MV-4-11 (cell line): ENCODE results near the gene NKAIN1.
"Not testable (repeated sequence)": the region's sequence is repeated elsewhere in the genome, so short reads cannot be mapped to it uniquely, and the experiment has no call there.

Experiments used
- DNase-seq: peaks from one replicate; lab custom pipeline; 2025; lab: John Stamatoyannopoulos, UW

Gene NKAIN1

DNA sequence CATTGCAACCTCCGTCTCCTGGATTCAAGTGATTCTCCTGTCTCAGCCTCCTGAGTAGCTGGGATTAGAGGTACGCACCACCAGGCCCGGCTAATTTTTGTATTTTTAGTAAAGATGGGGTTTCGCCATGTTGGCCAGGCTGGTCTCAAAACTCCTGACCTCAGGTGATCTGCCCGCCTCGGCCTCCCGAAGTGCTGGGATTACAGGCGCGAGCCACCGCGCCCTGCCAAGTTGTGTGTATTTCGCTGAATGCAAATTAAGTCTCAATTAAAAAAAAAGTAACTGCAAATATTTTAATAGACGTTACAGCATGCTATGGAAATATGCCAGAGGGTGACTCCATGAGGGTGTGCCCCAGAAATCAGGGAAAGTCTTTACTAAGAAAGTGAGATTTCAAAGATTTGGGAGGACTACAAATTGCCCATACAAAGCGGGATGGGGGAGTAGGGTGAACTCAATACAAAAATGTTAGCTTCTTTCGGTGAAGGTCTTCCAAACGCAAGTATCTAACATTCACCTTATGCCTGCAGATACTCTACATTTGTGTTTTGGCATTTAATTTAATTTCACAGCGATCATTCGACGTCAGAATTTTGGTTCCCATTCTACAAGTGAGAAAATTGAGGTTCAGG, 85.6 kb downstream of the NKAIN1 start:
- no peak for DNase-seq

DNA sequence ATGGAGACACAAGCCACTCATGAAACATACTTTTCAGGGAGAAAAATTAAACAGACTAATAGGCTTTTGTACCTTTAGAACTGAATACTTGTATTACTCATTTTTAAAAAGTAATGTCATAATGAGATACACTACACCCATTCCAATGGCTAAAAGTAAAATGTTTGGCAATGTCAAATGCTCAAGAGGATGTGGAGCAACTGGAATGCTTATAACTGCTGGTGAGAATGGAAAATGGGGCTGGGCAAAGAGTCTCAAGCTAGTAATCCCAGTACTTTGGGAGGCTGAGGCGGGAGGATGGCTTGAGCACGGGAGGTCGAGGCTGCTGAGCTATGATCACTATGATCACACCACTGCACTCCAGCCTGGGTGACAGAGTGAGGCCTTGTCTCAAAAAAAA, 86.3 kb downstream of the NKAIN1 start:
- DNase-seq: no peak

DNA sequence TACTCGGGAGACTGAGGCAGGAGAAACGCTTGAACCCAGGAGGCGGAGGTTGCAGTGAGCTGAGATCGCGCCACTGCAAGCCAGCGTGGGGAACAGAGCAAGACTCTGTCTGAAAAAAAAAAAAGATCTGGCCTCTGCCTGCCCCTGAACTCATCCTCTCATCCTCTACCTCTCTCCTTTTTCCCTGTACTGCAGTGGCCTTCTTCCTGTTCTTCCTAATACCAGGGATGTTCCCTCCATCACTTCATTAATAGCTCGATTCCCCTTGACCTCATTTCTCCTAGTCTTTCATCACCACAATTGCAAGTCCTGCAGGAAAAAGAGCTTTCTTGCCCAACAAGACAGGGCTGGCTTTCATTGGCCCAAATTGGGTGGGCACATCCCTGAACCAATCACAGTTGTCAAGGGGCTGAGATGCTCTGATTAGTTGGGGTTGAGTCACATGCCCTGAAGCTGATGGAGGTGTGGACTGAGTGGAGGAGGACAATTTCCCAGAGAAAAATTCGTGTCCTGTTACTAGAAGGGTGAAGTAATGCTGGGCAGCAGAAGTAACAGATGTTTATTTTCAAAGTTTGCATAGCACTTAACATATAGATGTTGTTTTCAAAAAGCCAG, 87.4 kb downstream of the NKAIN1 start:
- DNase-seq: peak; percentile 35

DNA sequence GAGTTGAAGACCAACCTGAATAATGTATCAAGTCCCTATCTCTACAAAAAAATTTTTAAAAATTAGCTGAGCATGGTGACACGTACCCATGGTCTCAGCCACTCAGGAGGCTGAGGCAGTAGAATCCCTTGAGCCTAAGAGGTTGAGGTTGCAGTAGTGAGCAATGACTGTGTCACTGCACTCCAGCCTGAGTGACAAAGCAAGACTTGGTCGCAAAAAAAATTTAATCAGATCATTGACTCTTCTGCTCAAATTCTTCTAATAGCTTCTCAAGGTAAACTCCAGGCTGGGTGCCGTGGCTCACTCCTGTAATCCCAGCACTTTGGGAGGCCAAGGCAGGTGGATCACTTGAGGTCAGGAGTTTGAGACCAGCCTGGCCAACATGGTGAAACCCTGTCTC, 88.3 kb downstream of the NKAIN1 start:
- DNase-seq: no peak

DNA sequence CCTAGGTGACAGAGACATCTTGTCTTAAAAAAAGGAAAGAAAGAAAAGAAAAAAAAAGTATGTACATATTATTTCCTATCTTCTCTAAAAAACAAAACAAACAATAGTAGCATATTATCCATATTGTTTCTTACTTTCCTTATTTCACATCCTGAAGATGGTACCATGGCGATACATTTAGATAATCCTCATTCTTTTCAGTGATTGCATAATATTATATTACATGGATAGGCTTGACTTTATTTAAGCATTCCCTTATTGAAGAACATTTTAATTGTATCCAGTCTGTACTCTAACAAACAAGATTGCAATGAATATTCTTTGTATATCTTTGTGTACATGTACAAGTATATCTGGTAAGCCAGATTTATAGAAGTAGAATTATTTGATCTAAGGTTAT, 91.3 kb downstream of the NKAIN1 start:
- DNase-seq: no peak

DNA sequence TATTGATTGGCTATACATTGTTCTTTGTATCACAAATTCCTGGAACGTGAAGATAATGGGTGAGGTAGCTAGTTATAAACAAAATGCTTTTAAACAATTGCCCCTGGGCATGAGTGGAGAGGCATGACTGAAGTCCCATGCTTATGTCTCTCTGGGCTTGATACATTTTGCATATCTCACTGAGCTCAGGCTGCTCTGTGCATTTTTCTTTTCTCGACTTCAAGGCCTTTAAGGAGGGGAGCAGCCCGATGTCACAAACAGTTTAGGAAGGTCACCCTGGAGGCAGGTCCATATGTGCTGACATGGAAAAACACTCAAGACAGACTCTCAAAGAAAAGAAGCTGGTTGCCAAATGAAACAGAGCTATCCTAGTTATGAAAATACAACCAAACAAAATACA, 94.0 kb downstream of the NKAIN1 start:
- no peak for DNase-seq

DNA sequence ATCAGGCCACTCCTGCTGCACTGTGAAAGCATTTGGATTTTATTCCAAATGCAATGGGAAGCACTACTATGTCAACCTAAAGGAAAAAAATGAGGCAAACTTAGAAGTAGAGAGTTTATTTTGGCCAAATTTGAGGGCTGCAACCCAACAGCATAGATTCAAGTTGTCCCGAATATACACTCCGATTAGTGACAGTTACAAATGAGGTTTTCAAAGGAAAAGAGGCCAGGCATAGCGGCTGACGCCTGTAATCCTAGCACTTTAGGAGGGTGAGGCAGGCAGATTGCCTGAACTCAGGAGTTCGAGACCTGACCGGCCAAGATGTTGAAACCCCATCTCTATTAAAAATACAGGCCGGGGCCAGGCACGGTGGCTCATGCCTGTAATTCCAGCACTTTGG, 95.2 kb downstream of the NKAIN1 start:
- DNase-seq: no peak

DNA sequence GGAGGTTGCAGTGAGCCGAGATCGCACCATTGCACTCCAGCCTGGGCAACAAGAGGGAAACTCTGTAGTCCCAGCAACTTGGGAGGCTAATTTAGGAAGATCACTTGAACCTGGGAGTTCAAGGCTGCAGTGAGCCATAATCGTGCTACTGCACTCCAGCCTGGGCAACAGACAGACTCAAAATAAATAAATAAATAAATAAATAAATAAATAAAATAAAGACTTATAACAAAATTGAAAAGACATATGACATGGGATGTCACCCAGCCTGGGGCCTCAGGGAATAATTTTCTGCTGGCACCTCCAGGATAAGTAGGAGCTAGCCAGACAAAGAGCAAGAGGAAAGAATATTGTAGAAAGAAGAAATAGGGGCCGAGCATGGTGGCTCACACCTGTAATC, 96.2 kb downstream of the NKAIN1 start:
- no peak for DNase-seq

DNA sequence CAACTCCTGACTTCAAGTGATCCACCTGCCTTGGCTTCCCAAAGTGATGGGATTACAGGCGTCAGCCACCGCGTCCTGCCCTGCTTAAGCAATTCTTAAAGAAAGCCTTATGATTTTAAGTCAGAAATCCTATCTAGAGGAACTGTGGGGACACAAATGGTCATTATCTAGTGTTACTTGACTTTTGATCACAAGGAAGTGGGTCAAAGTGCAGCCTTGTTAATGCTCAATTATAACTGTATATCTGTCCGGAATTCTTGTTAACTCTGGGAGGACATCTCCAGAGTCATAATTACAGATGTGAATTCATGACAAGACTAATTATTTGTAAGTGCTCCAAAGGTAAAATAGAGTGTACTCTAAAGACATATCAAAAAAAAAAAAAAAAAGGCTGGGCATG, 97.3 kb downstream of the NKAIN1 start:
- DNase-seq: no peak

DNA sequence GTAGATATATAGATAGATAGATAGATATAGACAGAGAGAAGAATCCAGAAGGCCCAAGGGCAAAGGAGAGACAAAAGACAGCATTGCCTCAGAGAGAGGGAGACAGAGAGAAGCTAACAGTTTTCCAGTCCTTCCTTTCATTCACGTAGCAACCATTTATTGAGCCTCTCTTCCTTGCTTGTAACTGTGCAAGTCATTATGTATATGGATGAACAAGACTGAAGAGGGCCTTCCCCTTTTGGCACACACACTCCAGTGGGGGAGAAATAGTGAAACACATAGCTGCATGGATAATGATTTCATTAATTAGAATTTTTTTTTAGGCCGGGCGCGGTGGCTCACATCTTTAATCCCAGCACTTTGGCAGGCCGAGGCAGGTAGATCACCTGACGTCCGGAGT, 99.4 kb downstream of the NKAIN1 start:
- no peak for DNase-seq

DNA sequence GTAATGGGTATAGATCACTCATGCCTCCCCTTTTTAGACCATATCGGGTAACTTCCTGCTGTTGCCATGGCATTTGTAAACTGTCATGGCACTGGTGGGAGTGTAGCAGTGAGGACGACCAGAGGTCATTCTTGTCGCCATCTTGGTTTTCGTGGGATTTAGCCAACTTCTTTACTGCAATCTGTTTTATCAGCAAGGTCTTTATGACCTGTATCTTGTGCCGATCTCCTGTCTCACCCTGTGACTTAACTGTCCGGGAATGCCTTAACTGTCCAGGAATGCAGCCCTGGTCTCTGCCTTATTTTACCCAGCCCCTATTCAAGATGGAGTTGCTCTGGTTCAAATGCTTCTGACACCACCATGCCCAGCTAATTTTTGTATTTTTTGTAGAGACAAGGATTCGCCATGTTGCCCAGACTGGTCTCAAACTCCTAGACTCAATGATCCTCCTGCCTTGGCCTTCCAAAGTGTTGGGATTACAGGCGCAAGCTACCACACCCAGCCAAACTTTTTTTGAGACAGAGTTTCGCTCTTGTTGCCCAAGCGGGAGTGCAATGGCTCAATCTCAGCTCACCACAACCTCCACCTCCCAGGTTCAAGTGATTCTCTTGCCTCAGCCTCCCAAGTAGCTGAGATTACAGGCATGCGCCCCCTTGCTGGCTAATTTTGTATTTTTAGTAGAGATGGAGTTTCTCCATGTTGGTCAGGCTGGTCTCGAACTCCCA, 100.7 kb downstream of the NKAIN1 start:
- not testable (repeated sequence) for DNase-seq

DNA sequence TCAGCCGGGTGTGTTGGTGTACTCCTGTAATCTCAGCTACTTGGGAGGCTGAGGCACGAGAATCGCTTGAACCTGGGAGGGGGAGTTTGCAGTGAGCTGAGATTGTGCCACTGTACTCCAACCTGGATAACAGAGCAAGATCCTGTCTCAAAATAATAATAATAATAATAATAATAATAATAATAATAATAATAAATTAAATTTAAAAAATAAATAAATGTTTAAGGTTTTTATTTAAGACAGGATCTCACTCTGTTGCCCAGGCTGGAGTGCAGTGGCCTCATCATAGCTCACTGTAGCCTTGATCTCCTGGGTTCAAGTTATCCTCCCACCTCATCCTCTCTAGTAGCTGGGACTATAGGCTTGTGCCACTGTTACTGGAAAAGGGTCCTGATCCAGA, 101.8 kb downstream of the NKAIN1 start:
- DNase-seq: not testable (repeated sequence)

DNA sequence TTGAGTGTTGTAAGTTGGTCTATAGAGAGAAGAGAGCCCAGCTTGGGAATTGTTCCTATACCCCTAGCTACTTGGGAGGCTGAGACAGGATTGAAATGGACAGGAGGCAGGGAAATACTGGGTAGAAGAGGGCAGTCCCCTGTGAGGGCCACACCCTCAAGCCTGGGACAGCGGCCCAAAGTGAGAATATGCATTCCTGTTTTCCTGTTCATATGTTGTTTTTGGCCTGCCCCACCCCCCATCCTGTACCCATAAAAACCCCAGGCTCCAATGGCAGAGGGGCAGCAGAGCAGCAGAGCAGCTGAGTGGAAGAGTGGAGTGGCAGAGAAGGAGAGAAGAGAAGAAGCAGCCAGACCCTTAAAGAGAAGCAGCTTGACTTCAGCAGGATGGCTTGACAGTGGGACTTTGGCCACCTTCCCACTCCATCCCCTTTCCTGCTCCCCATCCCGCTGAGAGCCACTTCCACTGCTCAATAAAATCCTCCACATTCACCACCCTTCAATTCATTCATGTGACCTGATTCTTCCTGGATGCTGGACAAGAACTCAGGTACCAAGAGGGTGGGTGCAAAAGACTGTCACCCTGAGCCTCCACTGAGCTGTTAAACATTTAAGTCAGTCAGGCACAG, 103.6 kb downstream of the NKAIN1 start:
- DNase-seq: no peak

DNA sequence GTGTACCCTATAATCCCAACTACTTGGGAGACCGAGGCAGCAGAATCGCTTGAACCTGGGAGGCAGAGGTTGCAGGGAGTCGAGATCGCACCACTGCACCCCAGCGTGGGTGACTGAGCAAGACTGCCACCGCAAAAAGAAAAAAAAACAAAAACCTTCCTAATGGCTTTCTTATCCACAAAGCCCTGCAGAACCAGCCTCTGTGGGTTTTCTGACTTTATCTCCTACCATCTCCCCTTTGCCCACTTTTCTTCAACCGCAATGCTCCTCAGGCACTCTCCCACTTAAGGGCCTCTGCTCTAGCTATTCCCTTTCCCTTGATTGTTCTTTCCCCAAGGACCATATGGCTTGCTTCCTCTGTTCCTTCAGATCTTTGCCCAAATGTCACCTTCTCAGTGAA, 106.3 kb downstream of the NKAIN1 start:
- DNase-seq: no peak
